OCI-LY1 (cell line): ENCODE results near the gene DIP2A.
"Not testable (repeated sequence)": the region's sequence is repeated elsewhere in the genome, so short reads cannot be mapped to it uniquely, and the experiment has no call there.

Source experiments
- H2AFZ ChIP-seq: fragments of 200-600 bp; sonication (generic), shearing (Covaris generic); 2 replicates; pipeline ENCODE4 v1.6.0; 2014; ENCODE audit warnings: antibody characterized with exemption, mild to moderate bottlenecking, low read length
- H3F3A ChIP-seq: fragments of 200-600 bp; sonication (generic), shearing (Covaris generic); 2 replicates; pipeline ENCODE4 v1.6.0; 2014; ENCODE audit warnings: mild to moderate bottlenecking, antibody characterized with exemption, low read length, moderate library complexity; ENCODE audit not compliant: insufficient read depth
- H3K27ac ChIP-seq: fragments of 200-600 bp; sonication (generic); 2 replicates; pipeline ENCODE4 v1.5.1; 2014; ENCODE audit warnings: low read length, mixed run types, mild to moderate bottlenecking, low read depth; ENCODE audit not compliant: poor library complexity, severe bottlenecking
- H3K27me3 ChIP-seq: fragments of 200-600 bp; sonication (generic); 2 replicates; pipeline ENCODE4 v1.6.0; 2014; ENCODE audit warnings: antibody characterized with exemption, mild to moderate bottlenecking, low read length, moderate library complexity; ENCODE audit not compliant: insufficient read depth
- H3K36me3 ChIP-seq: fragments of 200-600 bp; sonication (generic); 2 replicates; pipeline ENCODE4 v1.6.1; 2014; ENCODE audit warnings: mild to moderate bottlenecking, antibody characterized with exemption, low read length, moderate library complexity, mixed read lengths; ENCODE audit not compliant: insufficient read depth
- H3K4me1 ChIP-seq: fragments of 200-600 bp; sonication (generic); 2 replicates; pipeline ENCODE4 v1.5.1; 2014; ENCODE audit warnings: mild to moderate bottlenecking, low read length, moderate library complexity; ENCODE audit not compliant: insufficient read depth, severe bottlenecking
- H3K4me2 ChIP-seq: fragments of 200-600 bp; sonication (generic), shearing (Covaris generic); 2 replicates; pipeline ENCODE4 v1.6.1; 2014; ENCODE audit warnings: low read length
- H3K4me3 ChIP-seq: fragments of 200-600 bp; sonication (generic); 2 replicates; pipeline ENCODE4 v1.5.1; 2014; ENCODE audit warnings: low read length, low read depth, mild to moderate bottlenecking, mixed read lengths; ENCODE audit not compliant: poor library complexity, severe bottlenecking
- H3K79me2 ChIP-seq: fragments of 200-600 bp; shearing (Covaris generic); 2 replicates; pipeline ENCODE4 v1.6.1; 2016; ENCODE audit warnings: mixed run types, low read length, mixed read lengths; ENCODE audit not compliant: insufficient read depth
- H3K9ac ChIP-seq: fragments of 200-600 bp; sonication (generic), shearing (Covaris generic); 2 replicates; pipeline ENCODE4 v1.6.1; 2014; ENCODE audit warnings: mild to moderate bottlenecking, low read length, mixed read lengths
- H3K9me2 ChIP-seq: fragments of 200-600 bp; sonication (generic), shearing (Covaris generic); 2 replicates; pipeline ENCODE4 v1.6.1; 2014; ENCODE audit warnings: low read depth, mild to moderate bottlenecking, low read length, mixed read lengths
- H3K9me3 ChIP-seq: fragments of 200-600 bp; shearing (Covaris generic); 2 replicates; pipeline ENCODE4 v1.6.1; 2014; ENCODE audit warnings: low read length, mixed read lengths
- H4K20me1 ChIP-seq: fragments of 200-600 bp; sonication (generic), shearing (Covaris generic); 2 replicates; pipeline ENCODE4 v1.6.0; 2016; ENCODE audit warnings: mild to moderate bottlenecking, low read length; ENCODE audit not compliant: insufficient read depth
- EZH2 ChIP-seq: fragments of 200-600 bp; sonication (generic), shearing (Covaris generic); IDR thresholded peaks from 2 replicates; pipeline ENCODE4 v1.8.0; 2017; ENCODE audit warnings: borderline replicate concordance, mixed run types, mild to moderate bottlenecking, antibody characterized with exemption, low read length, moderate library complexity, mixed read lengths
- TF ChIP-seq, protein P1 (sequence below): fragments of 200-600 bp; sonication (generic), shearing (Covaris generic); IDR thresholded peaks from 2 replicates; pipeline ENCODE4 v1.5.1; 2017; ENCODE audit warnings: mild to moderate bottlenecking, antibody characterized with exemption, low read length, moderate library complexity, mixed read lengths

DIP2A gene

GRCh38 chr21:46431448-46431847 is 27.2 kb upstream of the DIP2A start:
- H3K9ac ChIP-seq, result no peak overlapping the region
- H3K9me2 ChIP-seq, result no peaks in the 10 kb centered on the region
- no peaks in the 10 kb centered on the region for H3K9me3 ChIP-seq
- H2AFZ ChIP-seq, result no peak overlapping the region
- no peak overlapping the region for H3K4me3 ChIP-seq
- no peaks in the 10 kb centered on the region for H4K20me1 ChIP-seq
- H3K27me3 ChIP-seq, result no peaks in the 10 kb centered on the region
- H3K27ac ChIP-seq, result no peak overlapping the region
- H3K36me3 ChIP-seq, result peaks cover 71% of the 10 kb centered on the region
- H3K4me1 ChIP-seq, result no peaks in the 10 kb centered on the region
- H3K79me2 ChIP-seq, result no peaks in the 10 kb centered on the region
- TF ChIP-seq, protein P1, sequence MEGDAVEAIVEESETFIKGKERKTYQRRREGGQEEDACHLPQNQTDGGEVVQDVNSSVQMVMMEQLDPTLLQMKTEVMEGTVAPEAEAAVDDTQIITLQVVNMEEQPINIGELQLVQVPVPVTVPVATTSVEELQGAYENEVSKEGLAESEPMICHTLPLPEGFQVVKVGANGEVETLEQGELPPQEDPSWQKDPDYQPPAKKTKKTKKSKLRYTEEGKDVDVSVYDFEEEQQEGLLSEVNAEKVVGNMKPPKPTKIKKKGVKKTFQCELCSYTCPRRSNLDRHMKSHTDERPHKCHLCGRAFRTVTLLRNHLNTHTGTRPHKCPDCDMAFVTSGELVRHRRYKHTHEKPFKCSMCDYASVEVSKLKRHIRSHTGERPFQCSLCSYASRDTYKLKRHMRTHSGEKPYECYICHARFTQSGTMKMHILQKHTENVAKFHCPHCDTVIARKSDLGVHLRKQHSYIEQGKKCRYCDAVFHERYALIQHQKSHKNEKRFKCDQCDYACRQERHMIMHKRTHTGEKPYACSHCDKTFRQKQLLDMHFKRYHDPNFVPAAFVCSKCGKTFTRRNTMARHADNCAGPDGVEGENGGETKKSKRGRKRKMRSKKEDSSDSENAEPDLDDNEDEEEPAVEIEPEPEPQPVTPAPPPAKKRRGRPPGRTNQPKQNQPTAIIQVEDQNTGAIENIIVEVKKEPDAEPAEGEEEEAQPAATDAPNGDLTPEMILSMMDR, result no peak
- no peak for TF ChIP-seq EZH2
- no peaks in the 10 kb centered on the region for H3F3A ChIP-seq
- H3K4me2 ChIP-seq, result no peak overlapping the region

- Histone ChIP-seq H3K9me2 (no peaks in the 10 kb centered on the region), H3K79me2 (no peaks in the 10 kb centered on the region), H3K4me3 (no peak overlapping the region), H2AFZ (no peak overlapping the region), H3K4me1 (no peaks in the 10 kb centered on the region), H3F3A (no peaks in the 10 kb centered on the region), H3K27me3 (no peaks in the 10 kb centered on the region), H3K9ac (no peak overlapping the region), H3K27ac (no peak overlapping the region), H3K9me3 (no peaks in the 10 kb centered on the region), H3K4me2 (no peak overlapping the region), H4K20me1 (no peaks in the 10 kb centered on the region), H3K36me3 (peaks cover 77% of the 10 kb centered on the region)
- TF ChIP-seq EZH2, result no peak
- TF ChIP-seq, protein P1, result no peak
These were observed 26.7 kb upstream of the DIP2A start for GRCh38 chr21:46431884-46432488.

DNA sequence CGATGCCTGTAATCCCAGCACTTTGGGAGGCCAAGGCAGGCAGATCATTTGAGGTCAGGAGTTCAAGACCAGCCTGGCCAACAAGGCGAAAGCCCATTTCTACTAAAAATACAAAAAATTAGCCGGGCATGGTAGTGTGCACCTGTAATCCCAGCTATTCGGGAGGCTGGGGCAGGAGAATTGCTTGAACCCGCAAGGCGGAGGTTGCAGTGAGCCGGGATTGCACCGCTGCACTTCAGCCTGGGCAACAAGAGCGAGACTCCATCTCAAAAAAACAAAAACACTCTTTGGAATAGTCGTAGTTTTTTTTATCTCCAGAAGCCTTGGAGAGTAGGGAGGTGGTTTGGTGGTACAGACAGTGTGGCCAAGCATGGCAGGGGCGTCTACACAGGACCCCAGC is 25.6 kb upstream of the DIP2A start:
- not testable (repeated sequence) for H3K27ac ChIP-seq, H3F3A ChIP-seq, H3K9ac ChIP-seq, H3K79me2 ChIP-seq, H3K4me3 ChIP-seq, H2AFZ ChIP-seq, H3K9me3 ChIP-seq, H3K27me3 ChIP-seq, H3K4me1 ChIP-seq, H3K4me2 ChIP-seq, H4K20me1 ChIP-seq, H3K9me2 ChIP-seq
- H3K36me3 ChIP-seq, result peaks cover 78% of the 10 kb centered on the region

GRCh38 chr21:46434322-46434958 is 24.3 kb upstream of the DIP2A start:
- H3K9me3 ChIP-seq, result no peaks in the 10 kb centered on the region
- no peaks in the 10 kb centered on the region for H3K27me3 ChIP-seq
- no peaks in the 10 kb centered on the region for H4K20me1 ChIP-seq
- no peaks in the 10 kb centered on the region for H3F3A ChIP-seq
- H3K27ac ChIP-seq, result no peak overlapping the region
- no peak overlapping the region for H2AFZ ChIP-seq
- no peak overlapping the region for H3K4me2 ChIP-seq
- H3K4me3 ChIP-seq, result no peak overlapping the region
- TF ChIP-seq, protein P1, result no peak
- no peak for TF ChIP-seq EZH2
- no peak overlapping the region for H3K9ac ChIP-seq
- no peaks in the 10 kb centered on the region for H3K9me2 ChIP-seq
- H3K79me2 ChIP-seq, result no peaks in the 10 kb centered on the region
- no peaks in the 10 kb centered on the region for H3K4me1 ChIP-seq
- peaks cover 77% of the 10 kb centered on the region for H3K36me3 ChIP-seq
